Measurements from ENCODE around the gene ODR4. TPM values are rescaled to one million over a fixed set of nuclear protein-coding genes. Genes with fewer than 3 reads are reported as not detected.
A peak's percentile ranks its signal among the peaks of the same experiment; 100 is the strongest.
"Not testable (repeated sequence)": the region's sequence is repeated elsewhere in the genome, so short reads cannot be mapped to it uniquely, and the experiment has no call there.

The ODR4 gene
- polyA plus RNA-seq: 10 to 100 TPM in 1 of 2 donors, 1 to 10 TPM in 1; 6.7 to 11.2 TPM

GRCh38 chr1:186375152-186375928 is at the start of gene ODR4, which contains the start of gene TPR:
Gene ODR4 (plus strand): TSS chr1:186375838. CDS start chr1:186379786, 3,948 bp downstream.
Gene TPR (minus strand): TSS chr1:186375253. CDS start chr1:186375028, 225 bp downstream.
- Histone ChIP-seq H3K27ac (ENCODE audit: low read depth in 2 of 2, low read length in 1 of 2) (peak within 1 kb of the TSS; percentile 100), H3K27me3 (ENCODE audit: control insufficient read depth in 1 of 2, insufficient read depth in 2 of 2, low read length in 2 of 2) (no peaks in the 10 kb centered on the region), H3K36me3 (ENCODE audit: control insufficient read depth in 2 of 2, insufficient read depth in 2 of 2, low read length in 1 of 2) (no peaks in the 10 kb centered on the region), H3K4me3 (ENCODE audit: low read depth in 1 of 2, low read length in 2 of 2) (peak within 1 kb of the TSS; percentile 96 to 98), H3K9me3 (ENCODE audit: control insufficient read depth in 2 of 2, insufficient read depth in 1 of 2, low read depth in 1 of 2, low read length in 1 of 2) (no peaks in the 10 kb centered on the region), H3K4me1 (ENCODE audit: control insufficient read depth in 2 of 2, insufficient read depth in 2 of 2, low read length in 1 of 2) (peaks cover 0 to 2% of the 10 kb centered on the region in 2 donors)
- WGBS, 2 donors: 0 to 1% methylated on average over 60 of the region's 60 CpGs

GRCh38 chr1:186326009-186326408 is 49.6 kb upstream of the ODR4 start:
- peaks cover 6 to 7% of the 10 kb centered on the region in 2 donors for H3K36me3 ChIP-seq (ENCODE audit: control insufficient read depth in 2 of 2, insufficient read depth in 2 of 2, low read length in 1 of 2)
- no peak overlapping the region for H3K4me3 ChIP-seq (ENCODE audit: low read depth in 1 of 2, low read length in 2 of 2)
- no peak overlapping the region for H3K27ac ChIP-seq (ENCODE audit: low read depth in 2 of 2, low read length in 1 of 2)
- no peaks in the 10 kb centered on the region for H3K4me1 ChIP-seq (ENCODE audit: control insufficient read depth in 2 of 2, insufficient read depth in 2 of 2, low read length in 1 of 2)
- H3K9me3 ChIP-seq (ENCODE audit: control insufficient read depth in 2 of 2, insufficient read depth in 1 of 2, low read depth in 1 of 2, low read length in 1 of 2): no peaks in the 10 kb centered on the region
- WGBS, 2 donors: 89% methylated on average over 1 of the region's 1 CpG
- no peaks in the 10 kb centered on the region for H3K27me3 ChIP-seq (ENCODE audit: control insufficient read depth in 1 of 2, insufficient read depth in 2 of 2, low read length in 2 of 2)

GRCh38 chr1:186327331-186327730 is 48.3 kb upstream of the ODR4 start:
- WGBS, 2 donors: 91 to 96% methylated on average over 1 of the region's 1 CpG
- Histone ChIP-seq H3K4me3 (ENCODE audit: low read depth in 1 of 2, low read length in 2 of 2) (no peak overlapping the region), H3K36me3 (ENCODE audit: control insufficient read depth in 2 of 2, insufficient read depth in 2 of 2, low read length in 1 of 2) (peaks cover 4 to 6% of the 10 kb centered on the region in 2 donors), H3K9me3 (ENCODE audit: control insufficient read depth in 2 of 2, insufficient read depth in 1 of 2, low read depth in 1 of 2, low read length in 1 of 2) (no peaks in the 10 kb centered on the region), H3K4me1 (ENCODE audit: control insufficient read depth in 2 of 2, insufficient read depth in 2 of 2, low read length in 1 of 2) (no peaks in the 10 kb centered on the region), H3K27ac (ENCODE audit: low read depth in 2 of 2, low read length in 1 of 2) (no peak overlapping the region), H3K27me3 (ENCODE audit: control insufficient read depth in 1 of 2, insufficient read depth in 2 of 2, low read length in 2 of 2) (no peaks in the 10 kb centered on the region)

DNA sequence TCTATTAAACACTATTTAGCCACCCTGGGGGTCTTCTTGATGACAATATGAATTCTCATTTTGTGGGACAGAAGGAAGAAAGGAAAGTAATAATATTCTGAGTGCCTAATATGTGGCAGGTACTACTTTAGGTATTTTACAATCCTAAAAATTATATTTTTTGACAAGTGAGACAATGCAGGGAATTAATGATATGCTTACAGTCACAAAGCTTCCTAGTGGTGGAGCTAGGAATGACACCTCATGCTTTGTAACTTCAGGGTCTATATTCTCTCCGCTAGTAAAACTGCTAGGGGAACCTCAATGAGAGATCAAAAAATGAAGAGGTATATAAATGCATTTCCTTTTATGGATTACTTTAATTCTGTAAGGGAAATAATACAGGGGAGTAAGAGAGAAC is 44.9 kb upstream of the ODR4 start:
- Histone ChIP-seq H3K27me3 (ENCODE audit: control insufficient read depth in 1 of 2, insufficient read depth in 2 of 2, low read length in 2 of 2) (no peaks in the 10 kb centered on the region), H3K4me1 (ENCODE audit: control insufficient read depth in 2 of 2, insufficient read depth in 2 of 2, low read length in 1 of 2) (no peaks in the 10 kb centered on the region), H3K27ac (ENCODE audit: low read depth in 2 of 2, low read length in 1 of 2) (no peak overlapping the region), H3K9me3 (ENCODE audit: control insufficient read depth in 2 of 2, insufficient read depth in 1 of 2, low read depth in 1 of 2, low read length in 1 of 2) (no peaks in the 10 kb centered on the region), H3K36me3 (ENCODE audit: control insufficient read depth in 2 of 2, insufficient read depth in 2 of 2, low read length in 1 of 2) (peaks cover 6 to 13% of the 10 kb centered on the region in 2 donors), H3K4me3 (ENCODE audit: low read depth in 1 of 2, low read length in 2 of 2) (no peak overlapping the region)
- WGBS, 2 donors: 99 to 100% methylated on average over 1 of the region's 1 CpG

- 97 to 99% methylated on average over 2 of the region's 2 CpGs for WGBS, 2 donors
- Histone ChIP-seq H3K4me3 (ENCODE audit: low read depth in 1 of 2, low read length in 2 of 2) (no peak overlapping the region), H3K9me3 (ENCODE audit: control insufficient read depth in 2 of 2, insufficient read depth in 1 of 2, low read depth in 1 of 2, low read length in 1 of 2) (no peaks in the 10 kb centered on the region), H3K36me3 (ENCODE audit: control insufficient read depth in 2 of 2, insufficient read depth in 2 of 2, low read length in 1 of 2) (peaks cover 10% of the 10 kb centered on the region in 2 donors), H3K27me3 (ENCODE audit: control insufficient read depth in 1 of 2, insufficient read depth in 2 of 2, low read length in 2 of 2) (no peaks in the 10 kb centered on the region), H3K4me1 (ENCODE audit: control insufficient read depth in 2 of 2, insufficient read depth in 2 of 2, low read length in 1 of 2) (no peaks in the 10 kb centered on the region), H3K27ac (ENCODE audit: low read depth in 2 of 2, low read length in 1 of 2) (no peak overlapping the region)
Observed at GRCh38 chr1:186337554-186337953, 38.1 kb upstream of the ODR4 start.

GRCh38 chr1:186340772-186341171 is 34.9 kb upstream of the ODR4 start:
- Histone ChIP-seq H3K9me3 (ENCODE audit: control insufficient read depth in 2 of 2, insufficient read depth in 1 of 2, low read depth in 1 of 2, low read length in 1 of 2) (no peaks in the 10 kb centered on the region), H3K27me3 (ENCODE audit: control insufficient read depth in 1 of 2, insufficient read depth in 2 of 2, low read length in 2 of 2) (no peaks in the 10 kb centered on the region), H3K36me3 (ENCODE audit: control insufficient read depth in 2 of 2, insufficient read depth in 2 of 2, low read length in 1 of 2) (peaks cover 0 to 9% of the 10 kb centered on the region in 2 donors), H3K4me1 (ENCODE audit: control insufficient read depth in 2 of 2, insufficient read depth in 2 of 2, low read length in 1 of 2) (no peaks in the 10 kb centered on the region), H3K4me3 (ENCODE audit: low read depth in 1 of 2, low read length in 2 of 2) (no peak overlapping the region), H3K27ac (ENCODE audit: low read depth in 2 of 2, low read length in 1 of 2) (no peak overlapping the region)
- 91% methylated on average over 5 of the region's 5 CpGs for WGBS, 2 donors

- not testable (repeated sequence) for H3K9me3 ChIP-seq (ENCODE audit: control insufficient read depth in 2 of 2, insufficient read depth in 1 of 2, low read depth in 1 of 2, low read length in 1 of 2); H3K4me1 ChIP-seq (ENCODE audit: control insufficient read depth in 2 of 2, insufficient read depth in 2 of 2, low read length in 1 of 2); H3K27ac ChIP-seq (ENCODE audit: low read depth in 2 of 2, low read length in 1 of 2); H3K27me3 ChIP-seq (ENCODE audit: control insufficient read depth in 1 of 2, insufficient read depth in 2 of 2, low read length in 2 of 2); H3K4me3 ChIP-seq (ENCODE audit: low read depth in 1 of 2, low read length in 2 of 2); H3K36me3 ChIP-seq (ENCODE audit: control insufficient read depth in 2 of 2, insufficient read depth in 2 of 2, low read length in 1 of 2)
- 95 to 96% methylated on average over 8 of the region's 8 CpGs for WGBS, 2 donors
Observed at GRCh38 chr1:186347837-186348691, 27.6 kb upstream of the ODR4 start.

GRCh38 chr1:186374303-186375151 is 1.1 kb upstream of the ODR4 start:
- 0 to 1% methylated on average over 37 of the region's 37 CpGs for WGBS, 2 donors
- Histone ChIP-seq H3K9me3 (ENCODE audit: control insufficient read depth in 2 of 2, insufficient read depth in 1 of 2, low read depth in 1 of 2, low read length in 1 of 2) (no peaks in the 10 kb centered on the region), H3K4me3 (ENCODE audit: low read depth in 1 of 2, low read length in 2 of 2) (peak overlapping the region; percentile 96 to 98), H3K4me1 (ENCODE audit: control insufficient read depth in 2 of 2, insufficient read depth in 2 of 2, low read length in 1 of 2) (peaks cover 0 to 2% of the 10 kb centered on the region in 2 donors), H3K27me3 (ENCODE audit: control insufficient read depth in 1 of 2, insufficient read depth in 2 of 2, low read length in 2 of 2) (no peaks in the 10 kb centered on the region), H3K27ac (ENCODE audit: low read depth in 2 of 2, low read length in 1 of 2) (peak overlapping the region; percentile 100), H3K36me3 (ENCODE audit: control insufficient read depth in 2 of 2, insufficient read depth in 2 of 2, low read length in 1 of 2) (no peaks in the 10 kb centered on the region)

- 0 to 1% methylated on average over 12 of the region's 12 CpGs for WGBS, 2 donors
- Histone ChIP-seq H3K36me3 (ENCODE audit: control insufficient read depth in 2 of 2, insufficient read depth in 2 of 2, low read length in 1 of 2) (no peaks in the 10 kb centered on the region), H3K27me3 (ENCODE audit: control insufficient read depth in 1 of 2, insufficient read depth in 2 of 2, low read length in 2 of 2) (no peaks in the 10 kb centered on the region), H3K9me3 (ENCODE audit: control insufficient read depth in 2 of 2, insufficient read depth in 1 of 2, low read depth in 1 of 2, low read length in 1 of 2) (no peaks in the 10 kb centered on the region), H3K4me1 (ENCODE audit: control insufficient read depth in 2 of 2, insufficient read depth in 2 of 2, low read length in 1 of 2) (peaks cover 0 to 2% of the 10 kb centered on the region in 2 donors), H3K4me3 (ENCODE audit: low read depth in 1 of 2, low read length in 2 of 2) (peak overlapping the region; percentile 96 to 98), H3K27ac (ENCODE audit: low read depth in 2 of 2, low read length in 1 of 2) (peak overlapping the region; percentile 100)
Observed at GRCh38 chr1:186375929-186376319, 286 bp downstream of the ODR4 start.
